K562 (cell line): ENCODE measurements around the gene GABRP. TPM values are rescaled to one million over a fixed set of nuclear protein-coding genes. Genes with fewer than 3 reads are reported as not detected.

Experiments
- ATAC-seq: fragments of 200-7000 bp; cut with Tn5 transposase; 3 replicates; pipeline ENCODE4 v1.9.1; 2020; ENCODE audit warnings: moderate library complexity
- BruUV-seq: library from RNA; stranded (reverse); fragments of 400-500 nt; replicated peaks from 2 replicates; lab custom pipeline; 2021; lab: Mats Ljungman, UMichigan
- CTCF ChIA-PET: fragments of 300-600 bp; formaldehyde crosslinking; extraction: SDS; loops from one replicate; lab custom pipeline; 2021; ENCODE audit warnings: low intra/inter-chr PET ratio; lab: Yijun Ruan, JAX
- POLR2A ChIA-PET: fragments of 300-600, 350-650 bp; sonication (Branson Sonifier 250); formaldehyde crosslinking; extraction: SDS; loops from one replicate; lab custom pipeline; 2021; ENCODE audit warnings: antibody characterized with exemption, inconsistent platforms; lab: Yijun Ruan, JAX
- DNase-seq, 4 experiments: peaks; one replicate each; pipeline versions ENCODE4 v3.0.0 to v3.0.0-alpha.2; 2011 to 2018; ENCODE audit warnings: low spot score in 3 of 4, mixed read lengths in 3 of 4; ENCODE audit errors: extremely low read depth in 1 of 4
- FAIRE-seq: peaks from 2 replicates; lab custom pipeline; 2011; peaks lifted over from hg19 to GRCh38; lab: Jason Lieb, UNC
- H2AFZ ChIP-seq: 2 replicates; pipeline ENCODE4 v1.6.0; 2011; ENCODE audit warnings: low read depth, low read length, control low read depth, inconsistent platforms
- H3K27ac ChIP-seq: fragments of 200-600 bp; 3 replicates; pipeline ENCODE4 v1.8.0; 2011; ENCODE audit warnings: low read depth, mild to moderate bottlenecking, control low read depth, inconsistent platforms, low read length, moderate library complexity, mixed read lengths; ENCODE audit errors: extremely low read depth
- H3K27me3 ChIP-seq, 2 experiments: fragments of 300-600 bp in 1 of 2; 2 replicates in 1 of 2; 3 replicates in 1 of 2; pipeline versions ENCODE4 v1.6.0 to v1.8.0; 2011; ENCODE audit warnings: inconsistent platforms in 2 of 2, low read length in 2 of 2, mild to moderate bottlenecking in 1 of 2, mixed read lengths in 1 of 2, moderate library complexity in 1 of 2; ENCODE audit not compliant: control insufficient read depth in 2 of 2, insufficient read depth in 2 of 2
- H3K36me3 ChIP-seq: fragments of 300-600 bp; 3 replicates; pipeline ENCODE4 v1.8.0; 2011; ENCODE audit warnings: mild to moderate bottlenecking, low read length, inconsistent platforms; ENCODE audit not compliant: control insufficient read depth, insufficient read depth
- H3K4me1 ChIP-seq, 2 experiments: fragments of 200-600 bp in 1 of 2; replicated peaks in 1 of 2; 2 replicates in 1 of 2; 3 replicates in 1 of 2; pipeline versions ENCODE4 v1.5.1 to v1.8.0; 2011; ENCODE audit warnings: inconsistent platforms in 2 of 2, low read length in 2 of 2, mild to moderate bottlenecking in 1 of 2, mixed read lengths in 1 of 2, moderate library complexity in 1 of 2; ENCODE audit not compliant: control insufficient read depth in 2 of 2, insufficient read depth in 2 of 2
- H3K4me2 ChIP-seq: 2 replicates; pipeline ENCODE4 v1.6.1; 2011; ENCODE audit warnings: low read length, control low read depth, inconsistent platforms, mixed read lengths; ENCODE audit not compliant: insufficient read depth
- H3K4me3 ChIP-seq: fragments of 200-600 bp; sonication (generic), shearing (Covaris generic); 2 replicates; pipeline ENCODE4 v1.5.1; 2016; ENCODE audit warnings: control low read depth, inconsistent platforms
- H3K79me2 ChIP-seq: fragments of 200-600 bp; 3 replicates; pipeline ENCODE4 v1.8.0; 2011; ENCODE audit warnings: low read length, inconsistent platforms; ENCODE audit not compliant: control insufficient read depth, insufficient read depth
- H3K9ac ChIP-seq, 2 experiments: 2 replicates each; pipeline versions ENCODE4 v1.6.0 to v1.6.1; 2011; ENCODE audit warnings: low read depth in 2 of 2, low read length in 2 of 2, control low read depth in 1 of 2, inconsistent platforms in 1 of 2, mild to moderate bottlenecking in 1 of 2, mixed read lengths in 1 of 2; ENCODE audit not compliant: insufficient read depth in 1 of 2
- H3K9me1 ChIP-seq: one replicate; pipeline ENCODE4 v1.6.0; 2011; ENCODE audit warnings: inconsistent platforms, mild to moderate bottlenecking, low read length, moderate library complexity; ENCODE audit not compliant: control insufficient read depth, insufficient read depth
- H3K9me3 ChIP-seq: replicated peaks from 2 replicates; pipeline ENCODE4 v1.5.1; 2011; ENCODE audit warnings: low read depth, low read length, inconsistent platforms; ENCODE audit not compliant: control insufficient read depth, insufficient read depth
- H4K20me1 ChIP-seq: replicated peaks from 2 replicates; pipeline ENCODE4 v1.6.1; 2011; ENCODE audit warnings: low read length, inconsistent platforms, mixed read lengths; ENCODE audit not compliant: control insufficient read depth, insufficient read depth
- CTCFL ChIP-seq: IDR thresholded peaks from 2 replicates; pipeline ENCODE4 v1.6.1; 2011; ENCODE audit warnings: borderline replicate concordance, low read depth, mild to moderate bottlenecking, moderate library complexity, low read length; ENCODE audit not compliant: insufficient read depth, poor library complexity, severe bottlenecking
- DEAF1 ChIP-seq: fragments of 450-650 bp; formaldehyde crosslinking; IDR thresholded peaks from 2 replicates; pipeline ENCODE4 v1.4.0; 2020; ENCODE audit warnings: mild to moderate bottlenecking, moderate library complexity
- FOS ChIP-seq: IDR thresholded peaks from 3 replicates; pipeline ENCODE4 v1.6.1; 2011; ENCODE audit not compliant: insufficient read length; ENCODE audit errors: extremely low read depth
- HSF4 ChIP-seq: fragments of 250-450 bp; sonication (Bioruptor Pico); IDR thresholded peaks from 2 replicates; pipeline ENCODE4 v2.1.2; 2022; ENCODE audit warnings: mild to moderate bottlenecking, moderate library complexity, borderline replicate concordance
- JUN ChIP-seq, 2 experiments: sonication (generic) in 1 of 2; formaldehyde crosslinking in 1 of 2; IDR thresholded peaks; 2 replicates each; pipeline versions ENCODE4 v1.6.1 to v1.8.0; 2012 to 2022; ENCODE audit warnings: borderline replicate concordance in 2 of 2, mild to moderate bottlenecking in 2 of 2, improper control_type of control experiment in 1 of 2, low read depth in 1 of 2, low read length in 1 of 2, missing genetic modification reagents in 1 of 2
- KLF1 ChIP-seq: fragments of 450-650 bp; IDR thresholded peaks from 2 replicates; pipeline ENCODE4 v1.6.1; 2016; ENCODE audit warnings: missing genetic modification characterization, missing compliant biosample characterization
- MTA2 ChIP-seq: fragments of 450-650 bp; IDR thresholded peaks from 2 replicates; pipeline ENCODE4 v1.6.1; 2016; ENCODE audit warnings: low read depth
- STAT5A ChIP-seq: IDR thresholded peaks from 2 replicates; pipeline ENCODE4 v1.6.1; 2012; ENCODE audit warnings: low read length, inconsistent platforms, borderline replicate concordance
- TRIM25 ChIP-seq: fragments of 450-650 bp; IDR thresholded peaks from 2 replicates; pipeline ENCODE4 v1.7.0; 2016; ENCODE audit warnings: borderline replicate concordance
- ZBTB8A ChIP-seq: fragments of 450-650 bp; IDR thresholded peaks from 2 replicates; pipeline ENCODE4 v1.6.1; 2018; ENCODE audit warnings: mild to moderate bottlenecking, moderate library complexity; ENCODE audit not compliant: partially characterized antibody
- ZNF3 ChIP-seq: fragments of 250-450 bp; sonication (Bioruptor Pico); IDR thresholded peaks from 2 replicates; pipeline ENCODE4 v1.5.0; 2021; ENCODE audit warnings: mild to moderate bottlenecking, moderate library complexity
- ZNF740 ChIP-seq, 3 experiments: fragments of 200-800 bp in 1 of 3; sonication (Bioruptor generic) in 1 of 3; sonication (generic) in 1 of 3; formaldehyde crosslinking in 1 of 3; IDR thresholded peaks; 2 replicates each; pipeline versions ENCODE4 v1.6.1 to v1.8.0; 2016 to 2022; ENCODE audit warnings: mild to moderate bottlenecking in 2 of 3, missing compliant biosample characterization in 2 of 3, missing genetic modification characterization in 2 of 3, missing genetic modification reagents in 1 of 3
- ZNF785 ChIP-seq: fragments of 250-450 bp; sonication (Bioruptor Pico); IDR thresholded peaks from 2 replicates; pipeline ENCODE4 v1.4.0; 2020; ENCODE audit warnings: mild to moderate bottlenecking
- WGBS: fragments of 100-300 bp; shearing (Covaris generic); methylation state at CpG from one replicate; pipeline ENCODE4 v1.1.6; 2016; ENCODE audit warnings: low coverage, mixed read lengths; ENCODE audit not compliant: insufficient coverage; ENCODE audit errors: missing lambda C conversion rate; 5-methylcytosine and 5-hydroxymethylcytosine counted together
- in situ Hi-C: fragments of 300-500 bp; cut with MboI; formaldehyde crosslinking; loops from 4 replicates; pipeline ENCODE4 v1.15.0; 2018; ENCODE audit warnings: inconsistent platforms, mixed read lengths
- intact Hi-C: fragments of 100-400 bp; cut with micrococcal nuclease; formaldehyde crosslinking; loops from 2 replicates; pipeline ENCODE4 v1.14.2; 2022
- polyA plus RNA-seq, 8 experiments: library from polyadenylated mRNA; depleted of rRNA in 4 of 8; stranded (reverse) in 5 of 8; unstranded in 3 of 8; fragments of >200 nt; fragmentation: Nextera tagmentation in 2 of 8; fragmentation: Illumina TruSeq in 1 of 8; extraction: Ambion mirVana in 2 of 8; extraction: Trizol in 1 of 8; gene quantifications; 2 replicates each; pipeline versions ENCODE4 v1.2.1 to v1.2.3, GENCODE V29; 2011 to 2014; ENCODE audit warnings: inconsistent platforms in 1 of 8, missing spikeins in 1 of 8
- total RNA-seq, 7 experiments: library from RNA; depleted of rRNA in 6 of 7; stranded (reverse); fragments of >200 nt in 6 of 7; fragmentation: Illumina TruSeq in 2 of 7; extraction: Trizol in 2 of 7; gene quantifications; 2 replicates each; pipeline versions ENCODE4 v1.2.1 to v1.2.3, GENCODE V29; 2011 to 2021; ENCODE audit warnings: low replicate concordance in 1 of 7

Gene GABRP
- total and polyA plus RNA-seq, 9 of the 15 experiments (the other 6 are each of a cell fraction or from before 2014, with no cell fraction given), result not detected

- no peak overlapping the region for H3K9ac ChIP-seq
- ChIA-PET CTCF (no interaction called here), POLR2A (no interaction called here)
- no peaks in the 10 kb centered on the region; the same call in 1 of the 2 replicates for H4K20me1 ChIP-seq
- no peak for FAIRE-seq
- no peak overlapping the region for H3K4me3 ChIP-seq
- no peak overlapping the region for H3K27ac ChIP-seq
- no TSS peak for BruUV-seq
- H3K9me3 ChIP-seq, result no peaks in the 10 kb centered on the region
- no peak overlapping the region for H2AFZ ChIP-seq
- peaks cover 0 to 9% of the 10 kb centered on the region in 2 experiments; a peak in 2 of 5 replicates for H3K4me1 ChIP-seq
- intact Hi-C loops, result loop anchor here (10.0 kb wide), 1 partner anchor 418 kb away; no protein-coding TSS in a partner anchor
- no peak overlapping the region for H3K4me2 ChIP-seq
- no peak for DNase-seq
- H3K36me3 ChIP-seq, result no peaks in the 10 kb centered on the region
- H3K79me2 ChIP-seq, result no peaks in the 10 kb centered on the region
- H3K9me1 ChIP-seq, result no peaks in the 10 kb centered on the region
- under 1% methylated on average over 11 of the region's 14 CpGs for WGBS
- peaks cover 2 to 23% of the 10 kb centered on the region in 2 experiments; a peak in 3 of 5 replicates for H3K27me3 ChIP-seq
- in situ Hi-C loops, result loop anchor here (10.0 kb wide), 1 partner anchor 588 kb away; no protein-coding TSS in a partner anchor
- ATAC-seq, result no peak
- TF ChIP-seq MTA2 (no peak), CTCFL (no peak), JUN (IDR thresholded peaks at IDR 0.05; ENCODE audit: borderline replicate concordance, low read depth, low read length) (no peak), JUN (CRISPR knock-in tag; IDR thresholded peaks at IDR 0.05; ENCODE audit: borderline replicate concordance) (no peak), HSF4 (CRISPR knock-in tag) (no peak), ZBTB8A (no peak), FOS (no peak), KLF1 (tag) (no peak), TRIM25 (no peak), STAT5A (no peak), ZNF3 (CRISPR knock-in tag) (no peak), ZNF740 (CRISPR knock-in tag; IDR thresholded peaks at IDR 0.05) (no peak), ZNF740 (tag; IDR thresholded peaks at IDR 0.05) (no peak), ZNF785 (CRISPR knock-in tag) (no peak), DEAF1 (CRISPR knock-in tag) (no peak)
These were observed 37.2 kb upstream of the GABRP start for GRCh38 chr5:170746075-170746960.
